Heart left ventricle (tissue), 13 donors: ENCODE results near the gene MYDGF.

ENCODE experiments used
- CTCF ChIP-seq, 12 donors: fragments of 200-600 bp; sonication (generic) in 4 of 12; IDR thresholded peaks; one replicate each; pipeline versions ENCODE4 v1.5.0 to v1.8.0; 2018 to 2022; ENCODE audit warnings: antibody characterized with exemption in 12 of 12, mild to moderate bottlenecking in 5 of 12
- POLR2A ChIP-seq, 2 donors: fragments of 450-650 bp; IDR thresholded peaks; one replicate each; pipeline ENCODE4 v1.6.1; 2017; ENCODE audit warnings: antibody characterized with exemption in 2 of 2, mild to moderate bottlenecking in 2 of 2, moderate library complexity in 2 of 2
- donor health status: ischemic (EF 13 %, LVEDD 7.1; RV severe dilation, severe dysfunction).
- donor health status: DM: no; HTN: yes; CAD: no.
- donor health status: DM: no; HTN: no; CAD: no.
- donor health status: ischemic (EF 25% LVEDD 6.9; RV normal size, moderate dysfunction).
- donor health status: ischemic (EF 25% LVEDD 5.7; RV mildly dilated, moderate dysfunction).
- donor health status: ischemic (EF 35%, LVEDD 5.7; RV mildly dilated, moderate dysfunction).
- donor health status: nonischemic (EF 11% LVEDD 7.7; RV severe dilation, severe dysfunction).
- donor health status: DM: yes; HTN: yes; CAD: no.
- donor health status: PGD.
- donor health status: ischemic (EF 29% LVEDD 5.4; RV normal size, mild dysfunction).
- donor health status: nonischemic (EF 23%, LVEDD 6.1; RV moderate dilation, normal function).

DNA sequence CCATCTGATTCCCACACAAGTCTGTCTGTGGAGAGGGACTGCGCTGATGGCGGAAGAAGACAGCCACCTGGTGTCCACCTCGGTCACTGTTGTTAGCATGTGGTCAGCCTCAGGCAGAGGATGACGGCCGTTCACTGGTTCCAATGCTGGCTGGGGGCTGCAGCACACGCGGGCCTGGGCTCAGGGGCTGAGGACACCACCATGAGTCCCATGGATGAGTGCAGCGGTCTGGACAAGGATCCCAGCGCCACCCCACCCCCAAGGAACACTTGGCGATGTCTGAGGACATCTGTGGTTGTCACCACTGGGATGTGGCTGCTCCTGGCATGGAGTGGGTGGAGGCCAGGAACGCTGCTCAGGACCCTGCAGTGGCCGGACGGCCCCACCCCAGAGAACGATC lies 42.6 kb upstream of the MYDGF start:
- TF ChIP-seq POLR2A (IDR thresholded peaks at IDR 0.05) (no peak), CTCF (IDR thresholded peaks at IDR 0.05) (no peak)
